ENCODE results near the gene UGCG. TPM values are rescaled to one million over a fixed set of nuclear protein-coding genes. Genes with fewer than 3 reads are reported as not detected.

Gene UGCG
- total RNA-seq, 1 experiment from 2014 or later = 32.6 TPM

- BruUV-seq (replicated peaks) = no TSS peak
- Histone ChIP-seq H3K4me2 (ENCODE audit: low read length) (no peak overlapping the region), H3K27ac (ENCODE audit: low read depth, low read length) (no peak overlapping the region), H3K36me3 (ENCODE audit: control insufficient read depth in 1 of 2, insufficient read depth in 2 of 2, low read length in 2 of 2) (peaks cover 0 to 13% of the 10 kb centered on the region in 2 experiments; a peak in 1 of 4 replicates), H3K9ac (ENCODE audit: low read length) (no peak overlapping the region), H3K9me2 (ENCODE audit: insufficient read depth) (no peaks in the 10 kb centered on the region), H3K27me3 (ENCODE audit: insufficient read depth, low read length) (no peaks in the 10 kb centered on the region), H3K4me3 (replicated peaks in 1 of 2; ENCODE audit: low read depth in 1 of 2, low read length in 2 of 2) (no peak overlapping the region), H2AFZ (ENCODE audit: low read depth, low read length, poor library complexity, severe bottlenecking) (no peak overlapping the region), H3K79me2 (ENCODE audit: insufficient read depth, low read length) (no peaks in the 10 kb centered on the region), H3K4me1 (ENCODE audit: control insufficient read depth in 1 of 2, insufficient read depth in 2 of 2, low read length in 2 of 2) (peaks cover 3 to 4% of the 10 kb centered on the region in 2 experiments; a peak in 1 of 4 replicates), H3K9me3 (ENCODE audit: control insufficient read depth in 1 of 2, insufficient read depth in 1 of 2, low read depth in 1 of 2, low read length in 2 of 2) (no peaks in the 10 kb centered on the region), H4K20me1 (ENCODE audit: insufficient read depth) (no peaks in the 10 kb centered on the region)
- POLR2A ChIA-PET = no interaction called here
- TF ChIP-seq POLR2AphosphoS5 (IDR thresholded peaks at IDR 0.05; ENCODE audit: low read depth, low read length) (no peak), YY1 (IDR thresholded peaks at IDR 0.05; ENCODE audit: extremely low read depth, insufficient replicate concordance, low read depth, low read length) (no peak), CBX3 (IDR thresholded peaks at IDR 0.05; ENCODE audit: low read depth) (no peak), SP1 (IDR thresholded peaks at IDR 0.05; ENCODE audit: low read depth) (no peak), RAD21 (IDR thresholded peaks at IDR 0.05; ENCODE audit: low read depth) (no peak), FOSL1 (IDR thresholded peaks at IDR 0.05; ENCODE audit: low read depth) (no peak), SRF (IDR thresholded peaks at IDR 0.05; ENCODE audit: low read depth) (no peak), JUND (IDR thresholded peaks at IDR 0.05) (no peak), POLR2A (IDR thresholded peaks at IDR 0.05; ENCODE audit: borderline replicate concordance, extremely low read depth, insufficient read depth, insufficient read length) (no peak), ZNF274 (IDR thresholded peaks at IDR 0.05; ENCODE audit: low read depth, low read length) (no peak)
- TF ChIP-seq, protein P1, sequence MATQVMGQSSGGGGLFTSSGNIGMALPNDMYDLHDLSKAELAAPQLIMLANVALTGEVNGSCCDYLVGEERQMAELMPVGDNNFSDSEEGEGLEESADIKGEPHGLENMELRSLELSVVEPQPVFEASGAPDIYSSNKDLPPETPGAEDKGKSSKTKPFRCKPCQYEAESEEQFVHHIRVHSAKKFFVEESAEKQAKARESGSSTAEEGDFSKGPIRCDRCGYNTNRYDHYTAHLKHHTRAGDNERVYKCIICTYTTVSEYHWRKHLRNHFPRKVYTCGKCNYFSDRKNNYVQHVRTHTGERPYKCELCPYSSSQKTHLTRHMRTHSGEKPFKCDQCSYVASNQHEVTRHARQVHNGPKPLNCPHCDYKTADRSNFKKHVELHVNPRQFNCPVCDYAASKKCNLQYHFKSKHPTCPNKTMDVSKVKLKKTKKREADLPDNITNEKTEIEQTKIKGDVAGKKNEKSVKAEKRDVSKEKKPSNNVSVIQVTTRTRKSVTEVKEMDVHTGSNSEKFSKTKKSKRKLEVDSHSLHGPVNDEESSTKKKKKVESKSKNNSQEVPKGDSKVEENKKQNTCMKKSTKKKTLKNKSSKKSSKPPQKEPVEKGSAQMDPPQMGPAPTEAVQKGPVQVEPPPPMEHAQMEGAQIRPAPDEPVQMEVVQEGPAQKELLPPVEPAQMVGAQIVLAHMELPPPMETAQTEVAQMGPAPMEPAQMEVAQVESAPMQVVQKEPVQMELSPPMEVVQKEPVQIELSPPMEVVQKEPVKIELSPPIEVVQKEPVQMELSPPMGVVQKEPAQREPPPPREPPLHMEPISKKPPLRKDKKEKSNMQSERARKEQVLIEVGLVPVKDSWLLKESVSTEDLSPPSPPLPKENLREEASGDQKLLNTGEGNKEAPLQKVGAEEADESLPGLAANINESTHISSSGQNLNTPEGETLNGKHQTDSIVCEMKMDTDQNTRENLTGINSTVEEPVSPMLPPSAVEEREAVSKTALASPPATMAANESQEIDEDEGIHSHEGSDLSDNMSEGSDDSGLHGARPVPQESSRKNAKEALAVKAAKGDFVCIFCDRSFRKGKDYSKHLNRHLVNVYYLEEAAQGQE (IDR thresholded peaks at IDR 0.05; ENCODE audit: low read depth) = no peak
- TF ChIP-seq, protein P2, sequence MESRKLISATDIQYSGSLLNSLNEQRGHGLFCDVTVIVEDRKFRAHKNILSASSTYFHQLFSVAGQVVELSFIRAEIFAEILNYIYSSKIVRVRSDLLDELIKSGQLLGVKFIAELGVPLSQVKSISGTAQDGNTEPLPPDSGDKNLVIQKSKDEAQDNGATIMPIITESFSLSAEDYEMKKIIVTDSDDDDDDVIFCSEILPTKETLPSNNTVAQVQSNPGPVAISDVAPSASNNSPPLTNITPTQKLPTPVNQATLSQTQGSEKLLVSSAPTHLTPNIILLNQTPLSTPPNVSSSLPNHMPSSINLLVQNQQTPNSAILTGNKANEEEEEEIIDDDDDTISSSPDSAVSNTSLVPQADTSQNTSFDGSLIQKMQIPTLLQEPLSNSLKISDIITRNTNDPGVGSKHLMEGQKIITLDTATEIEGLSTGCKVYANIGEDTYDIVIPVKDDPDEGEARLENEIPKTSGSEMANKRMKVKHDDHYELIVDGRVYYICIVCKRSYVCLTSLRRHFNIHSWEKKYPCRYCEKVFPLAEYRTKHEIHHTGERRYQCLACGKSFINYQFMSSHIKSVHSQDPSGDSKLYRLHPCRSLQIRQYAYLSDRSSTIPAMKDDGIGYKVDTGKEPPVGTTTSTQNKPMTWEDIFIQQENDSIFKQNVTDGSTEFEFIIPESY (IDR thresholded peaks at IDR 0.05; ENCODE audit: extremely low read depth, insufficient replicate concordance, low read length) = no peak
- intact Hi-C loops (cut with micrococcal nuclease) = no loop called here
- ATAC-seq = no peak
- RAD21 ChIA-PET (ENCODE audit: low non-redundant PET in 1 of 2, low total read pairs in 2 of 2, uncharacterized antibody in 2 of 2, unreplicated experiment in 2 of 2) = no interaction called here
- DNase-seq (ENCODE audit: low read depth, low spot score) = no peak
- CTCF ChIA-PET = interaction anchor here (0.8 kb wide), 1 partner anchor 180 kb away, joined by 3 read pairs; no protein-coding TSS in a partner anchor
Measured at GRCh38 chr9:111939322-111939721, 42.7 kb downstream of the UGCG start.
